GM23338 (cell line): ENCODE results near the gene MYPOP. TPM values are rescaled to one million over a fixed set of nuclear protein-coding genes. Genes with fewer than 3 reads are reported as not detected.

Experiments
- ATAC-seq: fragments of 200-7000 bp; cut with Tn5 transposase; 3 replicates; pipeline ENCODE4 v1.9.1; 2020
- DNase-seq: peaks from one replicate; pipeline ENCODE4 v3.0.0-alpha.2; 2015; ENCODE audit warnings: low spot score
- H2AFZ ChIP-seq: fragments of 200-600 bp; sonication (generic); 2 replicates; pipeline ENCODE4 v1.8.0; 2016; ENCODE audit warnings: antibody characterized with exemption, mild to moderate bottlenecking, moderate library complexity
- H3F3A ChIP-seq: fragments of 200-600 bp; sonication (generic); replicated peaks from 2 replicates; pipeline ENCODE4 v1.8.0; 2017; ENCODE audit warnings: antibody characterized with exemption, mixed run types, low read depth
- H3K27ac ChIP-seq: fragments of 200-600 bp; sonication (generic); 2 replicates; pipeline ENCODE4 v1.6.1; 2016; ENCODE audit warnings: low read depth
- H3K27me3 ChIP-seq: fragments of 200-600 bp; sonication (generic); 2 replicates; pipeline ENCODE4 v1.8.0; 2016; ENCODE audit warnings: mild to moderate bottlenecking, mixed run types, moderate library complexity; ENCODE audit not compliant: insufficient read depth
- H3K36me3 ChIP-seq: fragments of 200-600 bp; sonication (generic); 2 replicates; pipeline ENCODE4 v1.8.0; 2016; ENCODE audit warnings: mild to moderate bottlenecking; ENCODE audit not compliant: insufficient read depth
- H3K4me1 ChIP-seq: fragments of 200-600 bp; sonication (generic); 2 replicates; pipeline ENCODE4 v1.8.0; 2016; ENCODE audit warnings: mild to moderate bottlenecking, moderate library complexity; ENCODE audit not compliant: insufficient read depth
- H3K4me2 ChIP-seq: fragments of 200-600 bp; sonication (generic); 2 replicates; pipeline ENCODE4 v1.7.1; 2017; ENCODE audit warnings: mixed run types
- H3K4me3 ChIP-seq: fragments of 200-600 bp; sonication (generic); 2 replicates; pipeline ENCODE4 v1.6.1; 2016; ENCODE audit warnings: mixed run types
- H3K79me2 ChIP-seq: fragments of 200-600 bp; sonication (generic); replicated peaks from 2 replicates; pipeline ENCODE4 v1.8.0; 2017; ENCODE audit warnings: mild to moderate bottlenecking; ENCODE audit not compliant: insufficient read depth
- H3K9me2 ChIP-seq: fragments of 200-600 bp; sonication (generic); 2 replicates; pipeline ENCODE4 v1.8.0; 2017; ENCODE audit not compliant: insufficient read depth
- H4K20me1 ChIP-seq: fragments of 200-600 bp; sonication (generic); replicated peaks from 2 replicates; pipeline ENCODE4 v1.8.0; 2017; ENCODE audit warnings: mild to moderate bottlenecking; ENCODE audit not compliant: insufficient read depth
- H3K27ac Mint-ChIP-seq: 2 replicates; pipeline ENCODE4 v1.8.0; 2020; ENCODE audit warnings: inconsistent platforms, mild to moderate bottlenecking, moderate library complexity, mixed read lengths
- H3K27me3 Mint-ChIP-seq: 3 replicates; pipeline ENCODE4 v1.8.0; 2022; ENCODE audit warnings: low read depth, mild to moderate bottlenecking, moderate library complexity, mixed read lengths, inconsistent platforms; ENCODE audit not compliant: insufficient read depth, poor library complexity
- H3K36me3 Mint-ChIP-seq: 3 replicates; pipeline ENCODE4 v1.8.0; 2021; ENCODE audit warnings: low read depth, mild to moderate bottlenecking, inconsistent platforms, moderate library complexity, mixed read lengths
- H3K4me1 Mint-ChIP-seq: 3 replicates; pipeline ENCODE4 v1.8.0; 2020; ENCODE audit warnings: mild to moderate bottlenecking, inconsistent platforms, mixed read lengths
- H3K4me3 Mint-ChIP-seq: 3 replicates; pipeline ENCODE4 v1.8.0; 2021; ENCODE audit warnings: moderate library complexity, mild to moderate bottlenecking, inconsistent platforms, mixed read lengths
- H3K9me3 Mint-ChIP-seq: 3 replicates; pipeline ENCODE4 v1.8.0; 2020; ENCODE audit warnings: moderate library complexity, mild to moderate bottlenecking, inconsistent platforms, mixed read lengths
- CREB1 ChIP-seq: fragments of 250-450 bp; sonication (Bioruptor Pico); IDR thresholded peaks from 2 replicates; pipeline ENCODE4 v1.5.0; 2020; ENCODE audit warnings: low read depth, mild to moderate bottlenecking, moderate library complexity
- EZH2 ChIP-seq: fragments of 200-600 bp; sonication (generic); IDR thresholded peaks from one replicate; pipeline ENCODE4 v1.8.0; 2017; ENCODE audit warnings: antibody characterized with exemption, mild to moderate bottlenecking, low read depth; ENCODE audit not compliant: unreplicated experiment
- EZH2phosphoT487 ChIP-seq: fragments of 200-600 bp; sonication (generic); IDR thresholded peaks from one replicate; pipeline ENCODE4 v1.8.1; 2018; ENCODE audit warnings: antibody characterized with exemption; ENCODE audit not compliant: unreplicated experiment
- NANOG ChIP-seq: IDR thresholded peaks from 2 replicates; pipeline ENCODE4 v1.6.1; 2016; ENCODE audit warnings: antibody characterized with exemption, borderline replicate concordance
- POLR2AphosphoS5 ChIP-seq: IDR thresholded peaks from 2 replicates; pipeline ENCODE4 v1.6.1; 2016; ENCODE audit warnings: antibody characterized with exemption, low read depth
- STAT1 ChIP-seq: IDR thresholded peaks from one replicate; pipeline ENCODE4 v1.6.1; 2016; ENCODE audit warnings: antibody characterized with exemption; ENCODE audit not compliant: unreplicated experiment
- ZNF331 ChIP-seq: fragments of 250-450 bp; sonication (Bioruptor Pico); IDR thresholded peaks from 2 replicates; pipeline ENCODE4 v1.5.0; 2020; ENCODE audit warnings: low read depth, mild to moderate bottlenecking, moderate library complexity
- polyA plus RNA-seq: library from polyadenylated mRNA; unstranded; fragments of >200 nt; fragmentation: Nextera tagmentation; extraction: Ambion mirVana; gene quantifications from 2 replicates; pipeline ENCODE4 v1.2.1, GENCODE V29; 2016
- total RNA-seq: library from RNA; depleted of rRNA; stranded (reverse); fragments of >200 nt; shearing (Covaris generic); gene quantifications from 2 replicates; pipeline ENCODE4 v1.2.3, GENCODE V29; 2014
- TF ChIP-seq, protein P1 (sequence below): fragments of 250-450 bp; sonication (Bioruptor Pico); IDR thresholded peaks from 2 replicates; pipeline ENCODE4 v1.5.0; 2020; ENCODE audit warnings: mild to moderate bottlenecking, moderate library complexity

The MYPOP gene
- total and polyA plus RNA-seq, 2 experiments from 2014 or later, result 3.0 to 6.9 TPM

DNA sequence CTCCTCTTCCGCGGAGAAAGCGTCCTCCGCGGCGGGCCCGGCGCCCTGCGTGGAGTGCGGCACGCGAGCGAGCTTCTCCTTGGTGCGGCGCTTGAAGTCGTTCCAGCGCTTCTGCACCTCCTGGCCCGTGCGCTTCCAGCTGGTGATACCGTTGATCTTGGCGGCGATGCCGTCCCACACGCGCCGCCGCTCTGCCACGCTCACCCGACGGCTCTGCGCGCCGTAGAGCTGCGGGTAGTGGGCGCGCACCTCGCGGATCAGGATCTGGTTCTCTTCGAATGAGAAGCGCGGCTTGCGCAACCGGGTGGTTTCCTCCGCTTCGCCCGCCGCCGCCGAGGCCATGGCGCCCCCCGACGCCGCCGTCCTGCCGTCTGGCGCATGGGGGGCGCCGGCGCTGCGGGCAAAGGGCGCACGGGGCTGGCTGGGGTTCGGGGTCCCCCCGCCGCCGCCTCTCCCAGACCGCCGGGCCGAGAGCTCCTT lies 941 bp downstream of the MYPOP start:
- Histone ChIP-seq H4K20me1 (no peaks in the 10 kb centered on the region; the same call in none of the 2 replicates), H3K9me2 (no peaks in the 10 kb centered on the region), H2AFZ (peak overlapping the region; percentile 90), H3K27ac (no peak overlapping the region), H3K27me3 (peaks cover 23% of the 10 kb centered on the region), H3K4me1 (peaks cover 6% of the 10 kb centered on the region; the same call in 1 of the 2 replicates), H3F3A (peaks cover 21% of the 10 kb centered on the region; the same call in 1 of the 2 replicates), H3K79me2 (no peaks in the 10 kb centered on the region), H3K4me2 (peak overlapping the region; percentile 87), H3K4me3 (peak overlapping the region; percentile 86), H3K36me3 (no peaks in the 10 kb centered on the region)
- Mint-ChIP-seq H3K9me3 (no peaks in the 10 kb centered on the region), H3K36me3 (peaks cover 19% of the 10 kb centered on the region), H3K27me3 (peaks cover 20% of the 10 kb centered on the region), H3K4me3 (peak overlapping the region; percentile 68; the same call in 2 of the 3 replicates), H3K4me1 (peaks cover 9% of the 10 kb centered on the region), H3K27ac (no peak overlapping the region)
- TF ChIP-seq CREB1 (CRISPR knock-in tag), result no peak
- TF ChIP-seq STAT1, result no peak
- TF ChIP-seq POLR2AphosphoS5, result no peak
- TF ChIP-seq ZNF331, result no peak
- TF ChIP-seq NANOG, result no peak
- ATAC-seq, result peak; percentile 6
- peak; percentile 35 for DNase-seq

DNA sequence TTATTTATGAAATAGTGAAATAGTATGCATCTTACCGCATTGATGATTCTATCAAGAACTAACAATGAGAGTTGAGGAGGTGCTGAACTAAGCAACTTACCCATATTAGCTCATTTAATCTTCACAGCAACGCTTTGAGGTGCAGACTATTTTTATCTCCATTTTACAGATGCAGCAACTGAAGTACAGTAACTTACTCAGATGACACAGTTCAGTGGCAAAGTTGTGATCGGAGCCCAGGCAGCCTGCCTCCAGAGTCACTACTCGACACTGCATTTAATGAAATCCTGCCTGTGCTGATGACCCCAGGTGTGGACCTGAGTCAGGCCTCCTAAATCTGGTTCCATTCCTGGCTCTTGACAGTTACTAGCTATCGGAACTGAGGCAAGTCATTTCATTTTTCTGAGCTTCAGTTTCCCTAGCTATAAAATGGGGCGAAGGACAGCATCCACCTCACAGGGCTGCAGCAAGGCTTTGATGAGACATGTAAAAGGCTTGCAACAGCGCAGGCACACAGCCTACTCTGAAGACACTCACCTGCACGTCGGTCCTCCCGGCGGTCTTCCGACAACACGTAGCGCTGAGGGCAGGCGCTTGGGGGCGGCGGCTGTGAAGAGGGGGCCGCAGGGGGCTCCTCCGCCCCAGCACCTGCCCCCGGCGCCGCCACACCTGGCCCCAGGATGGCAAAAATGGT lies 1.5 kb downstream of the MYPOP start:
- H3K27ac ChIP-seq, result no peak overlapping the region
- no peak overlapping the region for H3K27ac Mint-ChIP-seq
- H2AFZ ChIP-seq, result peak overlapping the region; percentile 90
- peaks cover 20% of the 10 kb centered on the region for H3K27me3 Mint-ChIP-seq
- H3K4me2 ChIP-seq, result peak overlapping the region; percentile 87
- H3K4me1 Mint-ChIP-seq, result peaks cover 9% of the 10 kb centered on the region
- no peaks in the 10 kb centered on the region for H3K9me3 Mint-ChIP-seq
- peaks cover 21% of the 10 kb centered on the region; the same call in 1 of the 2 replicates for H3F3A ChIP-seq
- peaks cover 6% of the 10 kb centered on the region; the same call in 1 of the 2 replicates for H3K4me1 ChIP-seq
- H3K4me3 Mint-ChIP-seq, result peak overlapping the region; percentile 68
- peaks cover 23% of the 10 kb centered on the region for H3K27me3 ChIP-seq
- H3K36me3 Mint-ChIP-seq, result peaks cover 19% of the 10 kb centered on the region
- no peaks in the 10 kb centered on the region for H3K36me3 ChIP-seq
- DNase-seq (peak; percentile 59), ATAC-seq (peak; percentile 15)
- H3K9me2 ChIP-seq, result no peaks in the 10 kb centered on the region
- peak overlapping the region; percentile 86 for H3K4me3 ChIP-seq
- H3K79me2 ChIP-seq, result no peaks in the 10 kb centered on the region
- no peaks in the 10 kb centered on the region; the same call in none of the 2 replicates for H4K20me1 ChIP-seq
- TF ChIP-seq CREB1 (CRISPR knock-in tag) (0 out of 2 replicates have a peak, but pooled peaks have one; percentile 9), POLR2AphosphoS5 (no peak), EZH2 (peak; percentile 17)

DNA sequence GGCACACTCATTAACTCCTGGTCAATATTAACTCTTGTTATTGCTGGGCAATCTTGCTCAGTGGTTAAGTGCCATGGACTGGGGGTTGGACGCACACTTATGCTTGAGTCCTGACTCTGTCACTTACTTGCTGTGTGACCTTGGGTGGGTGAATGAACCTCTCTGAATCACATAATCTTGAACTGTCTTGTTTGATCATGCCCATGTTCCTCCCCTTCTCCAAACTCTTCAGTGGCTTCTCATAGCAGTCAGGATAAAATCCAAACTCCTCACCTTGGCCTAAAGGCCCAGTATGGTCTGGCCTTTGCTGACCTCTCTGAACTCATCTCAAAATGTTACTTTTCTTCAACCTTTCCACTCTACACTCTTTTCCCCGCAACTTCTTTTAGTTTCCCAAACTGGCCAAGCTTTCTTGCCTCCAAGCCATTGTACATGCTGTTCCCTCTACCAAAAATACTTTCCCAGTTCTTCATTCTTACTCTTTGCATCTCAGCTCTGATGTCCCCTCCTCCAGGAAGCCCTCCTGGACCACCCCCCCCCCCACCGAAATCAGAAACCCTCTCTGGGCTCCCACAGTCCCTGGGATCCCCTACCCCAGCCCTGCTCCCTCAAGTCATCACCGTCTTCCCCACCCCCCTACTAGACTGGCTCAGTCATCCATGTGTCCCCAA lies 2.4 kb downstream of the MYPOP start:
- DNase-seq (no peak), ATAC-seq (no peak)
- no peaks in the 10 kb centered on the region for H3K79me2 ChIP-seq
- H3K27ac ChIP-seq, result no peak overlapping the region
- no peak for TF ChIP-seq EZH2phosphoT487
- no peak for TF ChIP-seq CREB1 (CRISPR knock-in tag)
- TF ChIP-seq, protein P1, sequence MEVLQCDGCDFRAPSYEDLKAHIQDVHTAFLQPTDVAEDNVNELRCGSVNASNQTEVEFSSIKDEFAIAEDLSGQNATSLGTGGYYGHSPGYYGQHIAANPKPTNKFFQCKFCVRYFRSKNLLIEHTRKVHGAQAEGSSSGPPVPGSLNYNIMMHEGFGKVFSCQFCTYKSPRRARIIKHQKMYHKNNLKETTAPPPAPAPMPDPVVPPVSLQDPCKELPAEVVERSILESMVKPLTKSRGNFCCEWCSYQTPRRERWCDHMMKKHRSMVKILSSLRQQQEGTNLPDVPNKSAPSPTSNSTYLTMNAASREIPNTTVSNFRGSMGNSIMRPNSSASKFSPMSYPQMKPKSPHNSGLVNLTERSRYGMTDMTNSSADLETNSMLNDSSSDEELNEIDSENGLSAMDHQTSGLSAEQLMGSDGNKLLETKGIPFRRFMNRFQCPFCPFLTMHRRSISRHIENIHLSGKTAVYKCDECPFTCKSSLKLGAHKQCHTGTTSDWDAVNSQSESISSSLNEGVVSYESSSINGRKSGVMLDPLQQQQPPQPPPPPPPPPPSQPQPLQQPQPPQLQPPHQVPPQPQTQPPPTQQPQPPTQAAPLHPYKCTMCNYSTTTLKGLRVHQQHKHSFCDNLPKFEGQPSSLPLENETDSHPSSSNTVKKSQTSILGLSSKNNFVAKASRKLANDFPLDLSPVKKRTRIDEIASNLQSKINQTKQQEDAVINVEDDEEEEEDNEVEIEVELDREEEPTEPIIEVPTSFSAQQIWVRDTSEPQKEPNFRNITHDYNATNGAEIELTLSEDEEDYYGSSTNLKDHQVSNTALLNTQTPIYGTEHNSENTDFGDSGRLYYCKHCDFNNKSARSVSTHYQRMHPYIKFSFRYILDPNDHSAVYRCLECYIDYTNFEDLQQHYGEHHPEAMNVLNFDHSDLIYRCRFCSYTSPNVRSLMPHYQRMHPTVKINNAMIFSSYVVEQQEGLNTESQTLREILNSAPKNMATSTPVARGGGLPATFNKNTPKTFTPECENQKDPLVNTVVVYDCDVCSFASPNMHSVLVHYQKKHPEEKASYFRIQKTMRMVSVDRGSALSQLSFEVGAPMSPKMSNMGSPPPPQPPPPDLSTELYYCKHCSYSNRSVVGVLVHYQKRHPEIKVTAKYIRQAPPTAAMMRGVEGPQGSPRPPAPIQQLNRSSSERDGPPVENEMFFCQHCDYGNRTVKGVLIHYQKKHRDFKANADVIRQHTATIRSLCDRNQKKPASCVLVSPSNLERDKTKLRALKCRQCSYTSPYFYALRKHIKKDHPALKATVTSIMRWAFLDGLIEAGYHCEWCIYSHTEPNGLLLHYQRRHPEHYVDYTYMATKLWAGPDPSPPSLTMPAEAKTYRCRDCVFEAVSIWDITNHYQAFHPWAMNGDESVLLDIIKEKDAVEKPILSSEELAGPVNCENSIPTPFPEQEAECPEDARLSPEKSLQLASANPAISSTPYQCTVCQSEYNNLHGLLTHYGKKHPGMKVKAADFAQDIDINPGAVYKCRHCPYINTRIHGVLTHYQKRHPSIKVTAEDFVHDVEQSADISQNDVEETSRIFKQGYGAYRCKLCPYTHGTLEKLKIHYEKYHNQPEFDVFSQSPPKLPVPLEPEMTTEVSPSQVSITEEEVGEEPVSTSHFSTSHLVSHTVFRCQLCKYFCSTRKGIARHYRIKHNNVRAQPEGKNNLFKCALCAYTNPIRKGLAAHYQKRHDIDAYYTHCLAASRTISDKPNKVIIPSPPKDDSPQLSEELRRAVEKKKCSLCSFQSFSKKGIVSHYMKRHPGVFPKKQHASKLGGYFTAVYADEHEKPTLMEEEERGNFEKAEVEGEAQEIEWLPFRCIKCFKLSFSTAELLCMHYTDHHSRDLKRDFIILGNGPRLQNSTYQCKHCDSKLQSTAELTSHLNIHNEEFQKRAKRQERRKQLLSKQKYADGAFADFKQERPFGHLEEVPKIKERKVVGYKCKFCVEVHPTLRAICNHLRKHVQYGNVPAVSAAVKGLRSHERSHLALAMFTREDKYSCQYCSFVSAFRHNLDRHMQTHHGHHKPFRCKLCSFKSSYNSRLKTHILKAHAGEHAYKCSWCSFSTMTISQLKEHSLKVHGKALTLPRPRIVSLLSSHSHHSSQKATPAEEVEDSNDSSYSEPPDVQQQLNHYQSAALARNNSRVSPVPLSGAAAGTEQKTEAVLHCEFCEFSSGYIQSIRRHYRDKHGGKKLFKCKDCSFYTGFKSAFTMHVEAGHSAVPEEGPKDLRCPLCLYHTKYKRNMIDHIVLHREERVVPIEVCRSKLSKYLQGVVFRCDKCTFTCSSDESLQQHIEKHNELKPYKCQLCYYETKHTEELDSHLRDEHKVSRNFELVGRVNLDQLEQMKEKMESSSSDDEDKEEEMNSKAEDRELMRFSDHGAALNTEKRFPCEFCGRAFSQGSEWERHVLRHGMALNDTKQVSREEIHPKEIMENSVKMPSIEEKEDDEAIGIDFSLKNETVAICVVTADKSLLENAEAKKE, result no peak
- H4K20me1 ChIP-seq, result no peaks in the 10 kb centered on the region; the same call in none of the 2 replicates
- H3K27ac Mint-ChIP-seq, result no peak overlapping the region
- H3F3A ChIP-seq, result peaks cover 21% of the 10 kb centered on the region; the same call in 1 of the 2 replicates
- peaks cover 6% of the 10 kb centered on the region; the same call in 1 of the 2 replicates for H3K4me1 ChIP-seq
- H3K27me3 ChIP-seq, result peaks cover 23% of the 10 kb centered on the region
- peaks cover 20% of the 10 kb centered on the region for H3K27me3 Mint-ChIP-seq
- no peak overlapping the region for H2AFZ ChIP-seq
- no peaks in the 10 kb centered on the region for H3K9me2 ChIP-seq
- H3K36me3 ChIP-seq, result no peaks in the 10 kb centered on the region
- no peak overlapping the region; the same call in 1 of the 2 replicates for H3K4me3 ChIP-seq
- H3K9me3 Mint-ChIP-seq, result no peaks in the 10 kb centered on the region; the same call in 2 of the 3 replicates
- no peak overlapping the region for H3K4me2 ChIP-seq
- peak overlapping the region; percentile 68; the same call in 1 of the 3 replicates for H3K4me3 Mint-ChIP-seq
- H3K36me3 Mint-ChIP-seq, result peaks cover 26% of the 10 kb centered on the region
- H3K4me1 Mint-ChIP-seq, result peaks cover 11% of the 10 kb centered on the region
